CD4-positive, alpha-beta T cell treated with Interleukin-21 for 1 hour (primary cell): ENCODE results near the gene PEF1.

Source experiments
- DNase-seq: peaks from one replicate; pipeline ENCODE4 v3.0.0-alpha.2; 2020

PEF1 gene

DNA sequence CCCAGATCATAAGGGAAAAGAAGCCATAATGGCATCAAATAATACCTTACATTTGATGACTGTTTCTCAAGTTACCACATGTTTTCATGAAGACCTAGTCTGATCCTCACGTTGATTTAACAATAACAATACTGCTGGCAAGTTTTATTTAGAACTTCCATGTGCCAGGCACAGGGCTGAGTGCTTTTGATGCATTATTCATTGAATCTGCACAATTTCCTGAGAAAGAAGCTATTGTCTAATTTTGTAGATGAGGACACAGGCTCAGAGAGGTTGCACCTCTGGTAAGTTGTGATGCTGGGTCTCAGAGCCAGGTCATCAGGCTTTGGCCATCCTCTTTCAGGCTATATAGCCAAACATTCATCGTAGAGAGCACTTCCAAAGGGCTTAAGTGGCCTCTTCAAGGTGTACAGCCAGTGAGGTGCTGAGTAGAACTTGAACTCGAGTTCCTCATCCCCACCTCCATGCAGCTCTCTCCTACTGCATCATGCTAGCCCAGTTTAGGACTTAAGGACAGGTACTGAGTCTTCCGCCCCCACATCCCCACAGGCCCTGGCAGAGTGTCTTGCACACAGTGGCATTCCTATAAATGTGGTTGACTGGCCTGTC is 8.3 kb upstream of the PEF1 start:
- no peak for DNase-seq

DNA sequence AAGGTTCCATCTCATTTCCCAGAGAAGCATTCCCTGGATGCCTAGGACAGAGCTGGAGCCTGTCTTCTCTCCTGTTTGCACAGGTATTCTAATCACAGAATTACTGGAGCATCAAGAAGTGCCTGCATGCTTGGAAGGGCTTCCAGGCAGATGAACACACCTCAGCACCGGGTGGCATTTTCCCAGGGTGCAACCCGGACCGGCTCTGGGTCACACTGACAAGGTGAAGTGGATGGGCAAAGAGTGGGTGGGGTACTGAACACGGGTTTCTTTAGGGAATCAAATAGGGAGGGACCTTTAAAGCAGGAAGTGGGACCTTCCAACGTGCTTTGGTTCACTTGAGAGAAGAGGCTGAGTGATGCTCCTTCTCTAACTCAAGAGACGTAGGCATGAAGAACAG is 7.1 kb upstream of the PEF1 start:
- DNase-seq = no peak

GRCh38 chr1:31651089-31651420 is 6.4 kb upstream of the PEF1 start:
- DNase-seq = no peak

GRCh38 chr1:31650161-31651088 is 5.7 kb upstream of the PEF1 start:
- DNase-seq = no peak

DNA sequence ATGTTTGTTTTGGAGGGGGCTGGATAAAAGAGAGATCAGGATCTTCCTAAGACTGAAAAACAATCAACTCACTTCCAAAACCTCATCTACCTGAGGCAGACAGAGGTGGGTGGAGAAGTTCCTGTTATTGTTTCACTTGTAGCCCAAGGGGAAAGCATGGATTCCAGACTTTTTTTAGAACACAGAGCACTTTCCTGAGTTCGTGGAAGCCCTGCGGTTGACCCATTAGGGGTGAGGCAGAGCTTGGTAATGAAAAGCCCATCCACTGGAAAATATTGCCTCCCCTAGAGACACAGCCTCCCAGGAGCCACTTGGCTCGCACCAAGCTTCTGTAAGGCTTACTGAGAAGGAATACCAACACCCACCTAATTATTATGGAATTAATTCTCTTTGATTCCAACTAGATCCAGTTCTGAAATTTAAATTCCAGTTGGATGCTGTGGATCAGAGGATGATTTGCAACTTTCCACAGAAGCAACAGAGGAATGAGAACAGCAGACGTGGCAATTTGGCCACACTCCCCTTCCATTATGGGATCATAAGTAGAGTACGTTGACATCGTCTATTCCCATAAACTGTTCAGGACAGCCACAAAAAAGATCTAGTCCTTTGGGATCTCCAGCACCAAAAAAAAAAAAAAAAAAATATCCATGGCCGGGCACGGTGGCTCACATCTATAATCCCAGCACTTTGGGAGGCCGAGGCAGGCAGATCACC is 4.1 kb upstream of the PEF1 start:
- no peak for DNase-seq

GRCh38 chr1:31648190-31648589 is 3.5 kb upstream of the PEF1 start:
- no peak for DNase-seq

DNA sequence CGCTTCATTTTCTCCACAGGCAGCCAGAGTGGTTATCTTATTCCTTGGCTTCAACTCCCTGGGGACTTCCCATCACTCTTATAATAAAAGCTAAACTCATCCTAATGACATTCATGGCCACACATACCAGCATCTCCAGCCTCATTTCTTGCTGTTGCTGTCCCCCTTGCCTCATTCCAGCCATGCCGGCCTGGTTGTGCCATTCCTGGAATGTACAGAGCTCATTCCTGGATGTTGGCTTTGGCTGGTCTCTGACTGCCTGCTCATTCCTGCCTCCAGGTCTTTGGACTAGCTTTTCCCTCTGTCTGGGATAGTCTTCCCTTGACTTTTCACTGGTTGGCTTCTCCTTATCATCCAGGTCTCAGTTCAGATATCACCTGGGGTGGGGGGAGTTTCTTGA is 2.4 kb upstream of the PEF1 start:
- no peak for DNase-seq

GRCh38 chr1:31646259-31646960 is 1.7 kb upstream of the PEF1 start:
- no peak for DNase-seq

DNA sequence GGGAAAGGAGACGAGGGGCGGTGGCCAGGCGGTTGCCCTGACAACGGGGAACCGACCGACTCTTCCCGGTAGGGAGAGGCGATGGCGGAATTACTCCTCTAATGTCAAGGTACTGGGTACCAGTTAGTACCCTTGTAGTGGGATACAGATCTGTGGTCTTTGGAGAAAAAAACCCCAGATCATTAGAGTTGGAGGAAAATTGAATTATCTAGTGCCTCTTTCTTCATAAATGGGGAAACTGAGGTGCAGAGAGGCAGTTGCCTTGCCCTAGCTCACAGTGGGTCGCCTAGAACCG is 545 bp upstream of the PEF1 start:
- DNase-seq = no peak

DNA sequence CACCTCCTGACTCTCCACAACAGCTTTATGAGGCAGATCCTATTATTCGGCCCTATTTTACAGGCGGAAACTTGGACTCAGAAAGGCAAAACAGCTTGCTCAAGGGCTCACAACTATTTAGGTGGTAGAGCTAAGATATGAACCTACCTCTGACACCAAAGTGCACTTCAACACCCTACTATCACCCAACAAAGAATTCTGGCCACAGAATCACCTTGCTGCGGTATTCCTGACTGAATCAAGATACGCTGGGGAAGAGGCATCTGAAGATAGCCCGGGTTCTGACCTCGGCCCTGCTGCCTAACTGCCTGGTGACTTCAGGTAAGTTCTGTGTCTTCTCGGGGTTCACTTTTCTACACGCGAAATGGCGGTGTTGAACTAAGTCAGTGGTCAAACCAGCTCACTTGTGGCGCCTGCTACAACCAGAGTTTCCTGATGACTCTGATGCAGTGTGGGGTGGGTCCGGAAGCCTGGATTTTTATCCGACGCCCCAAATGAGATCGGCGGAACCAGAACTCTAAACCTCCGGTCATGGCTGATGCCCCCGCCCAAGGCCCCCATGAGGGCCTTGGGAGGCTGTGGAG is 608 bp downstream of the PEF1 start:
- DNase-seq = peak; percentile 82

GRCh38 chr1:31642897-31643296 is 1.8 kb downstream of the PEF1 start:
- DNase-seq = no peak

- no peak for DNase-seq
These were observed 2.3 kb downstream of the PEF1 start for GRCh38 chr1:31642366-31642765.

- no peak for DNase-seq
These were observed 3.7 kb downstream of the PEF1 start for GRCh38 chr1:31640964-31641363.

- no peak for DNase-seq
These were observed 4.5 kb downstream of the PEF1 start for GRCh38 chr1:31640179-31640578.

GRCh38 chr1:31639543-31639942 is 5.1 kb downstream of the PEF1 start:
- DNase-seq = no peak

GRCh38 chr1:31637915-31638673 is 6.6 kb downstream of the PEF1 start:
- no peak for DNase-seq

DNA sequence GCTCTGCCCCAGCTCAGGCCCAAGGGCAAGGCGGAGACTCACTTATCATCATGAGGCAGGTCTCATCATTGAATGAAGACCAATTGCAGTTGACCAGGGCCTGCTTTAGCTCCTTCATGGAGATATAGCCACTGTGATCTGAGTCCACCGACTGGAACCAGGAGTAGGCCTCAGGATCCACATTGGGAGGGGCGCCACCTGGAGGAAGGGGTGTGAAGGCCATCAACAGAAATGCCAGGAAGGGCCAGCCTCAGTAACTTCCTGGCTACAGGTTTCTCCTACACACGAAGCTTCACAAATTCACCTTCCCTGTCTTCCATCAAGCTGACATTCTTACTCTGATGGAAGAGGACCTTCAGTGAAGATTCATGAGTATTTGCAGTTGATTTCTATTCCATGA is 11.6 kb downstream of the PEF1 start:
- DNase-seq = no peak

- no peak for DNase-seq
These were observed 12.0 kb downstream of the PEF1 start for GRCh38 chr1:31632649-31633048.

- no peak for DNase-seq
These were observed 15.6 kb downstream of the PEF1 start for GRCh38 chr1:31628931-31629556.

GRCh38 chr1:31627930-31628559 is 16.6 kb downstream of the PEF1 start:
- no peak for DNase-seq

GRCh38 chr1:31627301-31627929 is 17.3 kb downstream of the PEF1 start:
- no peak for DNase-seq
